Skin epidermis (tissue), 12 donors: ENCODE data around the gene MYO10.

Experiments used
- H3K27ac ChIP-seq, 21 experiments: fragments of 200-600 bp; sonication (generic) in 11 of 21; one replicate each; pipeline ENCODE4 v1.5.0; 2020; ENCODE audit warnings: mild to moderate bottlenecking in 3 of 21, inconsistent platforms in 2 of 21, moderate library complexity in 2 of 21
- H3K4me3 ChIP-seq, 7 experiments: fragments of 200-600 bp; sonication (generic) in 2 of 7; one replicate each; pipeline ENCODE4 v1.5.0; 2020; ENCODE audit warnings: inconsistent platforms in 2 of 7, mild to moderate bottlenecking in 2 of 7, moderate library complexity in 1 of 7

MYO10 gene

DNA sequence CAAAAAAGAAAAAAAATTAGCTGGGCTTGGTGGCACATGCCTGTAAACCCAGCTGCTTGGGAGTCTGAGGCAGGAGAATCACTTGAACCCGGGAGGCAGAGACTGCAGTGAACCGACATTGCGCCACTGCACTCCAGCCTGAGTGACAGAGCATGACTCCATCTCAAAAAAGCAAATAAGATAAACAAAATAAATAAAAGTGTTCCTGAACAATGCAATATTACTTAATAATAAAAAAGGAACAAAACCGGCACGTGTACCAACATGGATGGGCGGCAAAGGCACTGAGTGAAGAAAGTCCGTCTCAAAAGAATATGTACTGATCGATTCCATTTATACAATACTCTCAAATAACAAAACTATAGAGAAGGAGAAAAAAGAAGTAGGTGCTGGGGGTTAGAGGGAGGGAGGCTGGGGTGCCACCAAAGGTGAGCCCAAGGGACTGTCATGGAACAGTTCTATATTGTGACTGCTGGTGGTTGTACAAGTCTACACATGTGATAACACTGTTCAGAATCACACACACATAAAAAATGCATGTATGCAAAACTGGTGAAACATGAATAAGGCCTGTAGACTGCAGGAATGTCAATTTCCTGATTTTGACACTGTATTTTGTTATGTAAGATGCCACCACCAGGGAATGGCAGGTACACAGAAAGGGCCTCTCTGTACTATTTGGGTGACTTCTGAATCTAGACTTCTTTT is 15.8 kb downstream of the MYO10 start:
- H3K4me3 ChIP-seq = no peak overlapping the region
- H3K27ac ChIP-seq = no peak overlapping the region

DNA sequence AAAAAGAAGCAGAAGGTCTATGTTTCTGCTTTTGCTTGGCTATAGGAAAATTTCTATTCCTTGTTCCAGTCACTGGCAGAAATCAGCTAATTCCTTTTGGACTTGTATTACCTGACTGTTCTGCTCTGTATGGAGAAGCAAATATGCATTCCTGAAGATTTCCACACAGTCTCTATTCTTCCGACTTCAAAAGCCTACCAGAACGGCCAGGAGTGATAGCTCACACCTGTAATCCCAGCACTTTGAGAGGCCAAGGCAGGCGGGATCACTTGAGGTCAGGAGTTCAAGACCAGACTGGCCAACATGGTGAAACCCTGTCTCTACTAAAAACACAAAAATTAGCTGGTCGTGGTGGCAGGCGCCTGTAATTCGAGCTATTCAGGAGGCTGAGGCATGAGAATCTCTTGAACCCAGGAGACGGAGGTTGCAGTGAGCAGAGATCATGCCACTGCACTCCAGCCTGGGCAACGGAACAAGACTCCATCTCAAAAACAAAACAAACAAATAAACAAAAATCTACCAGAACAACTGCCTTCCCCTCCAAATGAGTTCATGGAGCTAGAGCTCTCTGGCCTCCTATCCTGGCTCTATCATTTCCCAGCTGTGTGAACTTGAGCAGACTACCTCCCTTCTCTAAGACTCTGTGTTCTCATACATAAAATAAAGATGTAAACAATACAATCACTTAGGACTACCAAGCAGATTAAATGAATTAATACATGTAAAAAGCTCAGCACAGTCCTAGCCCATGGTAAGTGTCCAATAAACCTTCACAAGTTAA is 17.0 kb downstream of the MYO10 start:
- H3K27ac ChIP-seq = no peak overlapping the region

DNA sequence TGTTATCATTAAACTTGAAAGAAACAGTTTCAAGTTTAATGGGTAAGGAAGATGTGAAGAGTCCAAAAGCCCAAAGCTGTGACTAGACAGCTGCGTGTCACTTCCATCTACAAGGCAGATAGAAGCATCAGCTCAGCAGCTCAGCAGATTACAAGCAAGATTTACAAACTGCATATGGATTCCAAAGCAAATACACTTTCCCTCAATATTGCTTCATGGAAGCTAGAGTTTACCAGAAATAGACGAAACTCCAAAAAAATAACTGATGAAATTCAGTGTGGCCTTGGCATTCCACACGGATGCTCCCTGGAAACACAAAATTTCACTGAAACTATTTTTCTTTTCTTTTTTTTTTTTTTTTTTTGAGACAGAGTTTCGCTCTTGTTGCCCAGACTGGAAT is 17.9 kb downstream of the MYO10 start:
- no peak overlapping the region for H3K27ac ChIP-seq
- no peak overlapping the region for H3K4me3 ChIP-seq

More for the DNA sequence above, 17.0 kb downstream of the MYO10 start:
- H3K4me3 ChIP-seq = no peak overlapping the region

DNA sequence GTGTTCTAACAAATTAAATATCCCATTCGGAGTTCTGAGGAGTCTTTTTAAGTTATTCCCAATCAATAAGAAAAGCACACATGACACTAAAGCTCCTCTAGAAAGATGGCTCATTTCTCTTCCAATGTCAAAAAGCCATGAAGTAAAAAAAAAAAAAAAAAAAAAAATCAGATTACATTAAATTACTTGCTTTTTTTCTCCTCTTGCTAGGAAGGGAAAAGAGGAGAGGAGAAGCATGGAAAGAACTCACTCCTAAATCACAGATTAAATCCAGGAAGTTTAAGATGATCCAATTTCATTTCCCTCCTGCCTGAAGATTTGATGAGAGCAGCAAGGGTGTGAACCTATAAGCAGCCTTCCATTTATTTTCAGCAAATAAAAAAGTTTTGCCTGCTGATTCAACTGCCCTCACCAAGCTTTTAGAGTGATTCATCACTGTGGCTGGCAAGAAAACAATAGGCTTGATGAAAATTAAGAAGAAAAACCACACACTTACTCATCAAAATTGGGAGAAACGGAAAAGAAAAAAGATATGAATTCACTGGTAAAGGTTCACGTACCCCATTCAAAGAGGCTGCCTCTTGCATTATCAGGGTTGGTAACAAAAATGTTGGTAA is 19.7 kb downstream of the MYO10 start:
- H3K27ac ChIP-seq = peak overlapping the region in 1 of 21 experiments; percentile 28
- H3K4me3 ChIP-seq = no peak overlapping the region

DNA sequence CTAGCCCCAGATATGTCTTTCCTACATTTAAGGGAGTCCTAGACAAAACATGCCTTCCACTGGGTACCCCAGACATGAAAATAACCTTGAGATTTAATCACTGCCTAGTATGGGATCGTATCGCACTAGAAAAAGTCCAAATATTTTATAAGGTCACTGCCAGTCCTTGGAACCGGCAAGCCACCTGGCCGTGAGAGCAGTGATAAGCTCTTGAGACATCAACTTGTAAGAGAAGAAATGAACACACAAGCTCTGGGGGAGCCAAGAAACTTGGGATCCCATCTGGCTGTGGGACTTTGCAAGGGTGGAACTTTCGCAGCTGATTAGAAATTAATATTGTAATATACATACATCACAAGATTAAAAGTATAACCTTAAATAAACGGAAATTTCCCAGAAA is 21.5 kb downstream of the MYO10 start:
- peak overlapping the region in 2 of 21 experiments; percentile 30 to 31 for H3K27ac ChIP-seq

DNA sequence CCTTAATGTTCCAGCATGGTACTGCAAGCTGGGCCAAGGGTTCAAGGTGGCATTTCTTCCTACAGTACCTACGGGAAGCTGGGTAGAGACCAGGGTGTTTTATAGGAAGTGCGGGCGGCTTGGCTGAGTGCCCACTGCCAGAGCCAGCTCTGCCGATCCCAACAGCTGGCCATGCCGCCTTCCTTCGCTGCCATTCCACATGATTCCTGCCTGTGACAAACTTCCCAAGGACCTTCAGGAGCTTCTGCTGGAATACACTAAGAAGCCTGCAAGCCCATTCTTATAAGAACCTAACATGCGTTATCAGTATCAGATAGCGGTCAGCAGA is 22.0 kb downstream of the MYO10 start:
- H3K4me3 ChIP-seq = no peak overlapping the region
- peak overlapping the region in 9 of 21 experiments; percentile 3 to 66 (median 30) for H3K27ac ChIP-seq

More for the DNA sequence above, 21.5 kb downstream of the MYO10 start:
- H3K4me3 ChIP-seq = no peak overlapping the region

DNA sequence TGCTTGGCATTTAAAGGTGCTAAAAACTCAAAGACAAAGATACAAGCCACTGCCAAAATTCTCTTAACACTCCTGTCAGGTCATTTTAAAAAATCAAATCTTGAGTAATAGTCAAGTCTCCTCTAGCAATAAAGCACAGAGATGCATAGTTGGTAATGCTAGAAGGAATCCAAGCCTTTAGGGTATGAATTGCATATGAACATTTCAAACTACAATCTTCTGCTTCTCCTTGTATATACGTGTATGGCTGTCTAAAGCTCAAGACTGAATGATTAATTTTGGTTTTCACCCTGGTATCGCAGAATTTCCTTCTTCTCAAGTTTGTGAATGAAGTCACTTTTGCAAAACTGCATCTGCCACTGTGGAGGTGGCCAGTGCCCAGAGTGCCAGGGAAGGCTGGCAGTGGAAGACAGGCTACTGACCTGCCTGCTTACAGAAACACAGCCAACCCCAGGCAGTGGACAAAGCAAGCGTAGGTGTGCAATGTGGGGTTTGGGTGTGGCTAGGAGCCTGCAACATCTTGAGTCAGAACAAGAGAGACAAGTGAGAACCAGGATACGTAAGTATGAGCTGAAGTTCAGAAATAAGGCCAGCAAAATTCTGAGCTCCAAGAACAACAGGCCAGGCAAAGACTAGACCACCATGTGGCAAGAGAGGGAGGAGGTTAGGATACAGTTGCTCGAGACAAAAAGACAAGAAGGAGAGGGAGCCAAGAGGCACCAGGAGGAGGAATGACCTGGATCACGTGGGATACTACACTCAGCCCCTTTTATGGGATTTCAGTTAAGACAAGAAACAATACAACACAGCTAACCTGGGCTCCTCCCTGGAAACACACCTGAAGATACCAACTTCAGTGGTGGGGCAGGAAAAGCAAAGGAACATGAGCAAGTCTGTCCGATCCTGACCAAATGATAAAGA is 22.6 kb downstream of the MYO10 start:
- Histone ChIP-seq H3K27ac (peak overlapping the region in 11 of 21 experiments; percentile 3 to 66 (median 28)), H3K4me3 (no peak overlapping the region)

DNA sequence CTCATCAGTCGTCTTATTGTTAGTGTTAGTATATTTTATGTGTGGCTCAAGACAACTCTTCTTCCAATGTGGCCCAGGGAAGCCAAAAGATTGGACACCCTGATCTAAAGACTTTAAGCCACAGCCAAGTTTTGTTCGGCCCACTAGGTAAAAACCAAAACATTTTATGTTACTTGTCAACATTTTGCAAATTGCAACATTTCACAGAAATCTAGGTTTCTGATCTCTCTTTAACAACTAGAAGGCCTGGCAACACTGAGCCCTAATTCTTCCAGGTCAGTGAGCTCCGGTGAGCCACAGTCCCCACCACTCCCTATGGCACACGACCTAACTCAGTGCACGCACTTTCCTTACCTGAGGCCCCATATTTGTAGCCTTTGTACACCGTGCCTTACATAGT is 24.0 kb downstream of the MYO10 start:
- Histone ChIP-seq H3K27ac (no peak overlapping the region), H3K4me3 (no peak overlapping the region)

DNA sequence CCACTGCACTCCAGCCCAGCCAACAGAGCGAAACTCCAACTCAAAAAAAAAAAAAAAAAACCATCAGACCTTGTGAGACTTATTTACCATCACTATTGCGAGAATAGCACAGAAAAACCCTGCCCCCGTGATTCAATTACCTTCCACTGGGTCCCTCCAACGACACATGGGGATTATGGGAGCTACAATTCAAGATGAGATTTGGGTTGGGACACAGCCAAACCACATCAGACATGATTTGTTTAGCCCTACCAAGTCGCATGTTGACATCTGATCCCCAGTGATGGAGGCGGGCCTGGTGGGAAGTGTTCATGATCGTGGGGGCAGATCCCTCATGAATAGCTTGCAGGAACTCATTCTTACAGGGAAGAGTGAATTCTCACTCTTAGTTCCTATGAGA is 26.6 kb downstream of the MYO10 start:
- Histone ChIP-seq H3K4me3 (no peak overlapping the region), H3K27ac (no peak overlapping the region)

DNA sequence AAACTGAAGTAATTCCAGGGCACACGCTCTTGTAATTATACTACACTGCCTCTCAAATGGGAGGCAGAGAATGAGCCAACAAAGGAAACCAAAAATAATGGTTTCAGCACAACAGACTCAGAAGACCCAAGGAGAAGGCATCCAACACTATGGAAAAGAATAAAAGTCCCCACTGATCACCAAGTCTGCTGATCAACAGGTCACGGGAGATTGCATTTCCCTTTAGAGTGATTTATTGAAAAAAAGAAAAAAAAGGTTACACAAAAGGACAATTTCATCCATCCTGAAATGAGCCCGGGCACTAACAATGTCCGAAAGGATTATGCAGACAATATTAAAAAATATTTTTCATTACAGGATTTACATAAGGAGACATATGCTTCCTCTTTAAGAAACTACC is 28.8 kb downstream of the MYO10 start:
- Histone ChIP-seq H3K4me3 (no peak overlapping the region), H3K27ac (no peak overlapping the region)

DNA sequence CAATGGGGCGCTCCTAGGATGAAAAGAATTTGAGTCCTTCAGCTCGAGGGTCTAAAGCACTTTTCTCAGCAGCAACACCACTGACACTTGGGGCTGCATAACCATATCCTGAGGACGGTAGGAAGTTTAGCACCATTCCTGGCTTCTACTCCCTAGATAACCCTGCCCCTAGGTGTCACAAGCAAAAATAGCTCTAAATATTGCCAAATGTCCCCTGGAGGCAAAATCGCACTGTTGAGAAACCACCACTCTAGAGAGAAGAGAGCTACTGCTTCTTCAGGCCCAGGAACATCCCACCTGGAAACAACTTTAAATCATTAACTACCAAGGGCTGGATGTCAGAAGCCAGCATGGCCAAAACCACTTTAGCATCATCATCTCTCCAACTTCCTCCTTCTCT is 29.8 kb downstream of the MYO10 start:
- Histone ChIP-seq H3K27ac (no peak overlapping the region), H3K4me3 (no peak overlapping the region)

DNA sequence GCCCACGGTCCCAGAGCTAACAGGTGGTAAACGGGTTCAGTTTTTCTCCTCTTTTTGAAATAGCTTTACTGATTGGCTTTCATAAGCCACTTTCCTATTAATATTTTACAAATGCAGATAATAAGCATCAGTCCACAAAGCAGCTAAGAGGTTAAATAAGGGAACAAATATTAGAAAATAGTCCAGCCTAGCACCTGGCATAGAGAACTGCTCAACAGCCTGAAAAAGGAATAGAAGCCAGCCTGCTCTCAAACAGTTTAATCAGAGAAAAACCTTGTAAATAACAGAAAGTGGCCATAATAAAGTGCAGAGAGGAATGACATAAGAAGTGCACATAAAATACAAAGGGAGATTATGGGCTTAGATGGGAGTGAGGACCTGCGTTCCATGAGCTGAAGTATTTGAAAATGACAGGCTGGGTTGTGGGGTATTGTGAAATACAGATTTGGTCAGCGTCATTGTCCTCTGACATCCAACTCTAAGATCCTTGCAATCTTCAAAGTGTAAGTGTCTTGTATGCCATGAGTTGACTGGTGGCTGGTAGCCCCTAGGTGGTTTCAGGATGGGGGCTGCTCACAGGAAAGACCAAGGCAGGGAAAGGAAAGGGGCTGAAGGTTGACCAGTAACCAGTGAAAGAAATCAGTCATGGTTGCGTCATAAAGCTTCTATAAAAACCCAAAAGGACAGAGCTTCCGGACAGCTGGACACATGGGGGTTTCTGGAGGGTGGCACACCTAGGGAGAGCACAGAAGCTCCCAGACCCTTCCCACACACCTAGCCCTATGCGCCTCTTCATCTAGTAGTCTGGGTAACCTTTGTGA is 32.4 kb downstream of the MYO10 start:
- H3K4me3 ChIP-seq = no peak overlapping the region
- no peak overlapping the region for H3K27ac ChIP-seq

DNA sequence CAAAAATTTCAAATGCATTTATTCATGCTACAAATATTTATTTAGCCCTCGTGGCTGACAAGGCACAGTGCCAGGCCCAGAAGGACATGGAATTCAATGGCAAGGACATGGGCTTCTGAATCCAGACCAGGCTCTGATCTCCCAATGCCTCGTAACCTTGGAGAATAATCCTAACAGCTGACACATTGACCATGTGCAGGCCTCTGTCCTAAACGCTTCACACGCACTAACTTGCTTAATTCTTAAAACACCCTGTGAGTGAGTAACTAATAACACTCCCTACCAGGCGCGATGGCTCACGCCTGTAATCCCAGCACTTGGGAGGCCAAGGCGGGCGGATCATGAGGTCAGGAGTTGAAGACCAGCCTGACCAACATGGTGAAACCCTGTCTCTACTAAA is 33.2 kb downstream of the MYO10 start:
- Histone ChIP-seq H3K27ac (no peak overlapping the region), H3K4me3 (no peak overlapping the region)

DNA sequence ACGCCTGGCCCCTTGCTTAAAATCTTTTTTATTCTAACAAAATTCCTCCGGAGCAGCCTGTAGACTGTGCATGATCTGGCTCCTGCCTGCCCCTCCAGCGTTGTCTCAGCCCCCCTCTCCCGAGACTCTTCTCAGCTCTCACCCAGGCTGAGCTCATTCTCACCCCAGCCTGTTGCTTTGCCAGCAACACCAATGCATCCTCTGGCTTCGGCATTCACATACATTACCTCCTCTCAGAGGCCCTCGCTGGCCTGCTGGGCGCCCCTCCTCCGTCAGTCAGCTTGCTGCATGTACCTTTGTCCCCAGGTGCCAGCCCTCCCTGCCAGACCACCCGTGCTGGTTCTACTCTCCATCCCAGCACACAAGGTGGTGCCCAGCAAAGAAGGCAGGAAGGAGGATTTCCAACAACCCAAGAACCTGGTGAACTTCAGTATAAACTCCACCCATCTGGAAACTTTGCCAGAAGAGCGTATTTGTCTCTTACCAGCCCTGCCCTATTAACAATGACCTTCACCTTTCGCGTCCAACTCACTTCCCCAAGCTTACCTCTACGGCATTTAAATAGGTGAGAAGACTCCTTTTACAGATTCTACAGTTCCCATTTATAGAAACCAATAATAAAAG is 35.0 kb downstream of the MYO10 start:
- no peak overlapping the region for H3K27ac ChIP-seq
- H3K4me3 ChIP-seq = no peak overlapping the region

DNA sequence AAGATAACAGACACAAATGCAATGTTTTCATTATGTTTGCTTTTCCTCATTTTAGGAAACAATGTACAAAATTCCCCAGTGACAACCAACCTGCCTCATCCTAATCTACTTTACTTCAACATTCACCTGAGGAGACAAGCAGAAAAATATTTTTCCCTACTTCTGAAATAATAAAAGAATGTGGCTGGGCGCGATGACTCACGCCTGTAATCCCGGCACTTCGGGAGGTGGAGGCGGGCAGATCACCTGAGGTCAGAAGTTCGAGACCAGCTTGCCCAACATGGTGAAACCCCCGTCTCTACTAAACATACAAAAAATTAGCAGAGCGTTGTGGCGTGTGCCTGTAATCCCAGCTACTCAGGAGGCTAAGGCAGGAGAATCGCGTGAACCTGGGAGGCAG is 36.9 kb downstream of the MYO10 start:
- H3K27ac ChIP-seq = no peak overlapping the region
- no peak overlapping the region for H3K4me3 ChIP-seq

DNA sequence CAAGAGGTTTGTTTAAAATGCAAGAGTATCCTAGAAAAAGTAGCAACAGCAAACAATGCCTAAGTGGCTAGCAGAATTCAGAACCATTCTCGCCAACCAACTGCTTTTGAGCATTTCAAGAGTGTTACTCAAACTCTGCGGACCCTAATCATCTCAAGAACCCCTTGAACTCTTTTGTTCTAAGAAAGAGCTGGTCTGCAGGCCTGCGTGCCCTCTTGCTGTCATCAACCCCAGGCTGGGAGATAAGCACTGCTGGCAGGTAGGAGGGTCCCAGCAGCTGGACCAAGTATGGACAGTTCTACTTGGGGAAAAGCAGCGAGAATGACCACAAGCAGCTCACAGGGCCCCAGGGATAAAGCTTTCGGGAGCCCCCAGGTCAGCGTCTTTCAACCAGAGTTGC is 38.3 kb downstream of the MYO10 start:
- H3K27ac ChIP-seq = no peak overlapping the region

DNA sequence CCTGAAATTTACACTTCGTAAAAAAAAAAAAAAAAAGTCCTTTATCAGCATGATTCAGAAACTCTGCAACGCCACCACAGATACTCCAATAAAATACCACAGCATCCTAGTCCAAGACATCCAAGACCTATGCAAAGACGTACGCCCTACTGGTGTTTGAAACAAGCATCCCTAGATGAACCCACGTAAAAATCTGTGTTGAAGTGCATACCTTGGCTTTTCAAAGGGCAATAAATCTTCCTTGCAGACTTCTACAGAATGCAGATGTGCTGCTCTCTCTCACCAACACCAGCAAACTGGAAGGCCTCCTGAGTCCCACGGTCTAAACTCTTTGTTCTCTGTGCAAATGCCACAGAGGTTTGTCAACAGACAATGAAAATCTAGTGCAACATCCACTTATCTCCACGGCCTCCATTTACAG is 38.8 kb downstream of the MYO10 start:
- H3K27ac ChIP-seq = no peak overlapping the region

More for the DNA sequence above, 38.3 kb downstream of the MYO10 start:
- no peak overlapping the region for H3K4me3 ChIP-seq

DNA sequence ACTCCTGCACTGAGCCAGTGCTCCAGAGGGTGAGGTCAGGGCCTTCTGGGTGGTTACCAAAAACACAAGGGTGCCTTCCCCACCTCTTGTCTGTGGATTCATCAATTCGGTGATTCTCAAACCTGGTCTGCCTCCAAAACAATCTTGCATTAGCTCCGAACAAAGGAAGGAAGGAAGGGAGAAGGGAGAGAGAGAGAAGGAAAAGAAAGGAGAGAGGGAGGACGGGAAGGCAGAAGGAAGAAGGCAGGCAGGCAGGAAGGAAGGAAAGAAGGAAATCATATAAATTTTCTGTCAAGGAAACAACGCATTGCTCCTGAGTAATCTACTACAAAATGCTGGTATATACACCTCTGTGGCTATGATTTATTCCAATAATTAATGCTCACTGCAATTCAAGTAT is 39.3 kb downstream of the MYO10 start:
- Histone ChIP-seq H3K27ac (no peak overlapping the region), H3K4me3 (no peak overlapping the region)

More for the DNA sequence above, 38.8 kb downstream of the MYO10 start:
- no peak overlapping the region for H3K4me3 ChIP-seq
